ENCODE results near the gene CACNA2D4.

The CACNA2D4 gene

DNA sequence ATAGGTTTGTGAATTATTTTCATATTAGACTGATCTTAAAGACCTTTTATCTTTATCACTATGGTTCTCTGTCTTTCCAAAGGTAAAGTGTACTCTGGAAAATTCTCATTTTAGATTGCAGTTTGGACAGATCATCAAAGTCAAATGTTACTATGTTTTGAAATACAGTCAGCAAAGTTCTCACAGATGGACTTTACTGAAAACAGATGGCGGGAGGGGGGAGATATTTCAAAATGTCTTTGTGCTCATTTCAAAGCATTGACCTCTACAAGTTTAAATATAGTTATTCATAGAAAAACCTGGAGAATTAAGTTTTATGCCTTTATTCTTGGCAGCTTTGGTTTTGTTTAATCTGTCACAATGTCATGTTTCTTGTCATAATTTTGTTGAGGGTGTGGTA, 149.8 kb downstream of the CACNA2D4 start:
- DNase-seq: no peak

GRCh38 chr12:1767407-1768090, 150.9 kb downstream of the CACNA2D4 start:
- DNase-seq: no peak

DNA sequence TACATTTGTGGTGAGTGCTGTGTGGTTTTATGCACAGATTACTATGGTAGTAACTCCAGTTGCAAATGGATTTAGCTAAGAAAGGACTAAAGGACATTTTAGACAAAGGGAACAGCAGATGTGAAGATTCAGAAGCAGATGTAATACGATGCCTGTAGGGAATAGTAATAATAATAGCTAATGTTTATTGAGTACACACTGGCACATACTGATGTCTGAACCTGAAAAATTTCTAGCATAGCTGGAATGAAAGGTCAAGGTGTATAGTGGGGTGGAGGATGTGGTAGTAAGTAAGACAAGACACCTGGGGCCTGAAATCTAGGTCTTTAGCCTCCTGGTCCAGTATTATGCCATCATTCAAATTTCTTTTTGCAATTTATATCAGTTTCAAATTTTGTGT, 152.3 kb downstream of the CACNA2D4 start:
- no peak for DNase-seq

DNA sequence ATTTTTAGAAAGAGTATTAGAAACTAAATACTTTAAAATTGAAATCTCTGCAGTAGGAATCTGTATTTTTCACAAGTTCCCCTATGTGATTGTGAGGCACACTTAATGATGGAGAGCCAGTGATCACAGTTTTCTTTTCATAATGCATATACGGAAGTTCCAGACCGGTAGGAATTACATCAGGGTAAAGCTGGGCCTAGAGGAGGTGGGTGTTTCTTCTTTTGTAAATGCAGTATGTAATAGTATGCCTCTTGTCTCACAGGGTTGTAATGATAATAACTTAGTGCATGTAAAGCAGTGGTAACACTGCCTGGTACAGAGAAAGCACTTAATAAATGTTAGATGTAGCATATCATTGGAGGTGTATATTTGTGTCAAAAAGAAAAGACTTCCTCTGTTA, 155.3 kb downstream of the CACNA2D4 start:
- DNase-seq: no peak

DNA sequence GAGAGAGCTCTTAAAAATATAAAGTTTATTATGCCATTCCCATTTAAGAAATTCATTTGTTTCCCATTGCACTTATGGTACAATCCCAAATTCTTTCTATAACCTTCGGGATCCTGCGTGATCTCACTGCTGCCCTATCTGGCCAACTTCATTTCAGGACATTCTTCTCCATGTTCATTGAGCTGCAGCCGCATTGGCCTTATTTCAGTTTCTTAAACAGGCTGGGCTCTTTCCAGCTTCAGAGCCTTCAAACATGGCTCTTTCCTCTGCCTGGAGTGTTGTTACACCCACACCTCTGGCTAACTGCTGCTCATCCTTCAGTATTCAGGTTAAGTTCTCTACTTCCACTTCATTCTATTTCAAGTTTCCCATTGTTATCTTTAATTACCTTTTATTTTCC, 156.6 kb downstream of the CACNA2D4 start:
- no peak for DNase-seq

DNA sequence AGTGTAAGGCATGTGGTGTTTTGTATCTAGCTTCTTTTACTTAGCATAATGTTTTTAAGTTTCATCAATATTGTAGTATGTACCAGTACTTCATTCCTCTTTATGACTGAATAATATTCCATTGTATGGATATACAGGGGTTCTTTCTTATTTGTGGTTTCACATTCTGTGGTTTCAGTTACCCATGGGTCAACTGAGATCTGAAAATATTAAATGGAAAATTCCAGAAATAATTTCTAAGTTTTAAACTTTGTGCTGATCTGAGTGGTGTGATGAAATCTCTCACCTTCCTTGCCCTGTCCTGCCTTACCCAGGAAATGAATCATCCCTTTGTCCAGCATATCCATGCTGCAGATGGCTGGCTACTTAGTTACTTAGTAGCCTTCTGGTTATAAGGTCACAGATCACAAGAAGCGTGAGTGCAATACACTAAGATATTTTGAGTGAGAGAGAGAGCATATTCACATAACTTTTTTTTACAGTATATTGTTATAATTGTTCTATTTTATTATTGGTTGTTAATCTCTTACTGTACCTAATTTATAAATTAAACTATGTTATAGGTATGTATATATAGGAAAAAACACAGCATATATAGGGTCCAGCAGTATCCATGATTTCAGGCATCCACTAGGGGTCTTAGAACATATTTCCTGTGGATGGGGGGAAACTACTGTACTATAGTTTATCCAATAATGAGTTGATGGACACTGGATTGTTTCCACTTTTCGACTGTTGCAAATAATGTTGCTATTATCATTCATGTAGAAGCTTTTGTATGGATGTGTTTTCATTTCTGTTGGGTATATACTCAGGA, 157.7 kb downstream of the CACNA2D4 start:
- DNase-seq: no peak

GRCh38 chr12:1758887-1759286, 159.6 kb downstream of the CACNA2D4 start:
- no peak for DNase-seq

- no peak for DNase-seq
Observed at GRCh38 chr12:1758376-1758775, 160.1 kb downstream of the CACNA2D4 start.

- no peak for DNase-seq
Observed at GRCh38 chr12:1750300-1750699, 168.2 kb downstream of the CACNA2D4 start.

DNA sequence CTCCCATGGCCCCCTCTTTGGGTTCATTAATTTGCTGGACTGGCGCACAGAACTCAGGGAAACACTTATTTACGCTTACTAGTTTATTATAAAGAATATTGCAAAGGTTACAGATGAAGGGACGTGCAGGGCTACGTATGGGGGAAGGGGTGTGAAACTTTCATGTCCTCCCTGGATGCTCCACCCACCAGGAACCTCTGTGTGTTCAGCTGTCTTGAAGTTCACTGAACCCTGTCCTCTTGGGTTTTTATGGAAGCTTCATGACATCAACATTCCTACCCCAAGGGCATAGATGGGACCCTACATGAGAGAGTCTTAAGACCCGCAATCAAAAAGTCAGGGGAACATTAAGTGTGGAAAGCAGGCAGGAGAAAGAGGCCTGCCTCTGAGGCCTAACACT, 169.4 kb downstream of the CACNA2D4 start:
- DNase-seq: no peak

- no peak for DNase-seq
Observed at GRCh38 chr12:1747609-1748008, 170.8 kb downstream of the CACNA2D4 start.

DNA sequence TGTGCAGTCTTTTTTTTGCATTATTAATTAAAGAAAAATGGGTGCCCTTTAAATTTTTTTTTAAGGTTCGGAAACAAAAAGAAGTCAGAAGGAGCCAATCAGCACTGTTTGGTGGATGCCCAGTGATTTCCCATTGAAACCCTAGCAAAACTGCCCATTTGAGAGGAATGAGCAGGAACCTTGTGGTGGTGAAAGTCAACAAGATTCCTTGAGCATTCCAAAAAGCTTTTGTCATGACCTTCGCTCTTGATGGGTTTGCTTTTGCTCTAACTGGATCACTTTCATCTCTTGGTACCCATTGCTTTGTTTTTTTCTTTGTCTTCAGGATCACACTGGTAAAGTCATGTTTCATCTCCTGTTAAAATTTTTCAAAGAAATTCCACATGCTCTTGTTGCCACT, 173.5 kb downstream of the CACNA2D4 start:
- DNase-seq: no peak
